ENCODE measurements around the gene ZNF593.

The ZNF593 gene

GRCh38 chr1:26187882-26188281, 18.2 kb downstream of the ZNF593 start:
- Histone ChIP-seq H3K4me3 (no peak overlapping the region), H3K27ac (no peak overlapping the region)
- DNase-seq (ENCODE audit: low spot score), result no peak
- no peak for TF ChIP-seq CTCF (IDR thresholded peaks at IDR 0.05)

GRCh38 chr1:26188477-26188876, 18.8 kb downstream of the ZNF593 start:
- Histone ChIP-seq H3K27ac (no peak overlapping the region), H3K4me3 (no peak overlapping the region)
- TF ChIP-seq CTCF (IDR thresholded peaks at IDR 0.05), result no peak
- no peak for DNase-seq (ENCODE audit: low spot score)

GRCh38 chr1:26189331-26189730, 19.6 kb downstream of the ZNF593 start:
- H3K27ac ChIP-seq, result no peak overlapping the region
- TF ChIP-seq CTCF (IDR thresholded peaks at IDR 0.05), result no peak
- DNase-seq (ENCODE audit: low spot score), result no peak

GRCh38 chr1:26189751-26190275, 20.1 kb downstream of the ZNF593 start:
- no peak for DNase-seq (ENCODE audit: low spot score)
- H3K27ac ChIP-seq, result no peak overlapping the region
- TF ChIP-seq CTCF (IDR thresholded peaks at IDR 0.05), result no peak
- no peak overlapping the region for H3K4me3 ChIP-seq

More at GRCh38 chr1:26189331-26189730, 19.6 kb downstream of the ZNF593 start:
- no peak overlapping the region for H3K4me3 ChIP-seq

- DNase-seq (ENCODE audit: low spot score), result no peak
- TF ChIP-seq CTCF (IDR thresholded peaks at IDR 0.05), result no peak
- no peak within 1 kb of the TSS for H3K27ac ChIP-seq
- no peak within 1 kb of the TSS for H3K4me3 ChIP-seq
Measured at GRCh38 chr1:26190373-26190987, 20.8 kb downstream of the ZNF593 start, which contains the start of gene CATSPER4. Gene CATSPER4, plus strand, starts transcription at chr1:26190602. Its CDS starts 26 bp downstream, at chr1:26190628.

GRCh38 chr1:26191739-26192138, 22.0 kb downstream of the ZNF593 start:
- no peak for DNase-seq (ENCODE audit: low spot score)
- no peak for TF ChIP-seq CTCF (IDR thresholded peaks at IDR 0.05)
- no peak overlapping the region for H3K27ac ChIP-seq
- H3K4me3 ChIP-seq, result no peak overlapping the region

- no peak overlapping the region for H3K27ac ChIP-seq
- no peak for TF ChIP-seq CTCF (IDR thresholded peaks at IDR 0.05)
- H3K4me3 ChIP-seq, result no peak overlapping the region
- no peak for DNase-seq (ENCODE audit: low spot score)
Measured at GRCh38 chr1:26195805-26196204, 26.1 kb downstream of the ZNF593 start.
